GM12865 (cell line): ENCODE data around the gene PREX1.

ENCODE experiments used
- DNase-seq: peaks from one replicate; pipeline ENCODE4 v3.0.0; 2010; ENCODE audit warnings: low read depth
- H3K4me3 ChIP-seq: 2 replicates; pipeline ENCODE4 v1.5.1; 2011; ENCODE audit warnings: mild to moderate bottlenecking, low read depth, low read length, control low read depth
- TF ChIP-seq, protein P1 (sequence below): IDR thresholded peaks from 2 replicates; pipeline ENCODE4 v1.5.1; 2011; ENCODE audit warnings: low read length, control low read depth, low read depth, inconsistent platforms; ENCODE audit not compliant: insufficient read depth; ENCODE audit errors: missing control alignments

PREX1 gene

DNA sequence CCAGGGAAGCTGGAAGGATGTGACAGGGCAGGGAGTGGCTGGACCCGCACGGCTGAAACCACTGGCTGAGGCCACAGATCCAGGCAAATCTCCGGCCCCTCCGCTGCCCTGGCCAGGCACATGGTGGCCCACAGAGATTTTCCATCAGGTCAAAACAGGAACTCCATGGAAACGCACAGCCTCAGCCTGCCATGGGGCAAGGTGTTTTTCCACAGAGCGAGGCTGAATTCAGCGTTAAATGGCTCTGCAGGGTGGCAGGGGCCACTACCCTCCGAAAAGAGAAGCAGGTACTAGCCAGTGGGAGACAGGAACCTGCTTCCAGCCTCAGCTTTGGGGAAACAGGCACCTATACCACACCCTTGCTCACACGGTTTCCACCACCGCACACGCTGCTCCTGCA is 53.1 kb downstream of the PREX1 start:
- H3K4me3 ChIP-seq = no peak overlapping the region
- TF ChIP-seq, protein P1, sequence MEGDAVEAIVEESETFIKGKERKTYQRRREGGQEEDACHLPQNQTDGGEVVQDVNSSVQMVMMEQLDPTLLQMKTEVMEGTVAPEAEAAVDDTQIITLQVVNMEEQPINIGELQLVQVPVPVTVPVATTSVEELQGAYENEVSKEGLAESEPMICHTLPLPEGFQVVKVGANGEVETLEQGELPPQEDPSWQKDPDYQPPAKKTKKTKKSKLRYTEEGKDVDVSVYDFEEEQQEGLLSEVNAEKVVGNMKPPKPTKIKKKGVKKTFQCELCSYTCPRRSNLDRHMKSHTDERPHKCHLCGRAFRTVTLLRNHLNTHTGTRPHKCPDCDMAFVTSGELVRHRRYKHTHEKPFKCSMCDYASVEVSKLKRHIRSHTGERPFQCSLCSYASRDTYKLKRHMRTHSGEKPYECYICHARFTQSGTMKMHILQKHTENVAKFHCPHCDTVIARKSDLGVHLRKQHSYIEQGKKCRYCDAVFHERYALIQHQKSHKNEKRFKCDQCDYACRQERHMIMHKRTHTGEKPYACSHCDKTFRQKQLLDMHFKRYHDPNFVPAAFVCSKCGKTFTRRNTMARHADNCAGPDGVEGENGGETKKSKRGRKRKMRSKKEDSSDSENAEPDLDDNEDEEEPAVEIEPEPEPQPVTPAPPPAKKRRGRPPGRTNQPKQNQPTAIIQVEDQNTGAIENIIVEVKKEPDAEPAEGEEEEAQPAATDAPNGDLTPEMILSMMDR = no peak
- no peak for DNase-seq

DNA sequence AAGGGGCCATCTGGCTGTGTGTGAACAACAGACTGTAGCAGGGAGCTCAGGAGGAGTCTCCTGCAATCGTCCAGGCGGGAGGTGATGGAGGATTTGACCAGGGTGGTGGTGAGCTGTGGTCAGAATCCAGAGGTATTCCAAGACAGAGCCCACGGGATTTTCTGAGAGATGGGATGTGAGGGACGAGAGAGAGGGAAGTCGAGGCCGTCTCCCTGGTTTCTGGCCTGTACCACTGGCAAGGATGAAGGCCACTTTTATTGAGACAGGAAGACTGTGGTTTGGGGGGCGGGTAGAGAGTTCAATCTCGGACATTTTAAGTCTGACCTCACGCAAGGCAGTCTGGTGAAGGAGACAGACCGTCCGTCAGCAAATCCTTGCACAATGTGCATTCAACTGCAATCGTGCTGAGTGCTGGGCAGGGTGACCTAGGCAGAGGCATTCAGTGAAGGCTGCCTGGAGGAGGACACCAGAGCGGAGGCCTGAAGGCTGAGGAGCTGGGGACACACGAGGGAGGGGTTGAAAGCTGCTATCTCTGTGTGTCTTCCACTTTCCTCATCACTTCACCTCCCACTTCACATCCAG is 53.9 kb downstream of the PREX1 start:
- peak; percentile 57 for DNase-seq
- TF ChIP-seq, protein P1 = no peak
- no peak overlapping the region for H3K4me3 ChIP-seq

DNA sequence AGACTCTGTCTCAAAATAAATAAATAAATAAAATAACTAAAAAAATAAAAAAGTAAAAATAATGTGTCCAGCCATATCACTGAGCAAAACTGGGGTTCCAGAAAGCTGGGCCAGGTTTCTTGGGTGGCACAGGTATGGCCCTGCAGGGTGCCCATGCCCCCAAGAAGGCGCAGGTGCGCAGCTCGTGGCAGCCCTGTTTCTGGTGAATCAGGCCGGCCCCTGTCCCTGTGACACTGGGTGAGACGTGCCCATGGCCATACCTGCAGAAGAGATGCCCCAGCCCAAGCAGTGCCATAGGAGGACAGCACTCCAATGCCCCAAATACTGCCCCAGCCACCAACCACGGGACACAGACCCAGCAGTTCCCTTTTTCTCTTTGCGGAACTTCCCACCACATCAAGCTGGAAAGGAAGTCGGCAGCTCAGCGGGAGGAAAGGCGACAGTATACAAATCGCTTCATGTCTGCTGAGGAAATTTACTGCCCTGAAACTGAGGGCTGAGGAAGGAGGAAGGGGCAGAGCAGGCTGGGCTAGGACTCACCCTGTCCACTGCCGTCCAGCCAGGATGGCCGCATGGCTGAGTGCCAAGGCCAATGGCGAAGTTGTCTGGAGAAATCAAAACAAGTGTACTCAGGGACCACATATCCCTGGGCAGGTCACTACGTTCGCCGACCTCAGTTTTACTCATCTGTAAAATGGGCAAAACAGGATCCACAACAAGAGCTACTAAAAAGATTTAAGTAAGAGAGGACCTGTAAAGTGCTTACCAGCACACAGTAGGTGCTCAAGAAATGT is 55.4 kb downstream of the PREX1 start:
- no peak overlapping the region for H3K4me3 ChIP-seq
- TF ChIP-seq, protein P1 = no peak
- peak; percentile 41 for DNase-seq

DNA sequence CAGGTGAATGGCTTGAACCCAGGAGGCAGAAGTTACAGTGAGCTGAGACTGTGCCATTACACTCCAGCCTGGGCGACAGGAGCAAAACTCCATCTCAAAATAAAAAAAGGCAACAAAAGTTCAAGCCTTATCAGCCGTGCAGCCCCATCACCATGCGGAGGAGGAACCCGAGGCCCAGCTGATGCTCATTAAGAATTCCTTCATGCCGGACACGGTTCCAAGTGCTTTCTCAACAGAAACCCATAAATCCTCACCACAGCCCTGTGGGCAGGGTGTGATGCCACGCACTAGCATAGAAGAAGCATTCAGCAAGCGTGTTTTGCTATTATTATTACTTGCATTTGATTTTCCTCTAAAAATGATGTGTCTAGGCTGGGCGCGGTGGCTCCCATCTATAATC is 56.3 kb downstream of the PREX1 start:
- TF ChIP-seq, protein P1 = no peak
- H3K4me3 ChIP-seq = no peak overlapping the region
- DNase-seq = no peak

DNA sequence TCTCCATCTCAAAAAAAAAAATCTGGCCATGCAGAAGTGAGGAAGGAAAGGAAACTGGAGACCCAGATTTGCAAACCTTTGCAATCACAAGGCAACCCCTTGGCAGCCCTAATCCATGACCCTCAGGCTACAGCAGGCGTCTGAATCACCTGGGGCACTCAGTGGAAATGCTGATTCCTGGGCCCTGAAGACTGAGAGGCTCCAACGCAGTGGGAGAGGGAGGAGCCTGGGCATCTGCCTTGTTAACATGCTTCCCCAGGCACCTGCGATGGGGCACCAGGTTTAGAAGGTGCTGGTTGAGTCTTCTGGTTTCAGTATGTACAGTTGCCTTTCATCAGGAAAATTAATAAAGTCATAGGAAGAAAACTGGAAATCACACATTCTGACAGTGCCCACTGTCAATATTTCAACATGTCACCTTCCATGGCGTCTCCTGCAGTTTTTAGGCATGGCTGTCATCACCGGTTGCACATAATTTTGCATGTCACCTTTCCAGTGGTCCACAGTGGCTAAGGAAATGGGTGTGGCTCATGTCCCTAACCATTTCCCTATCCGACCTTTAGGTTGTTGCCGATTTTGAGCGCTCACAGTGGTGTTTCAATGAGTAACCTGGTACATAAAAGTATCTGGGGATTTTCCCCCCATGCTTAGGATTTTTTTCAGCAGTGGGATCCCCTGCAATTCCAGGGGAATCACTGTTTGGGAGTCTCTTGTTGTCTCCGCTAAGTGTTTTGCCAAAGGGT is 56.9 kb downstream of the PREX1 start:
- TF ChIP-seq, protein P1 = no peak
- no peak for DNase-seq
- no peak overlapping the region for H3K4me3 ChIP-seq

DNA sequence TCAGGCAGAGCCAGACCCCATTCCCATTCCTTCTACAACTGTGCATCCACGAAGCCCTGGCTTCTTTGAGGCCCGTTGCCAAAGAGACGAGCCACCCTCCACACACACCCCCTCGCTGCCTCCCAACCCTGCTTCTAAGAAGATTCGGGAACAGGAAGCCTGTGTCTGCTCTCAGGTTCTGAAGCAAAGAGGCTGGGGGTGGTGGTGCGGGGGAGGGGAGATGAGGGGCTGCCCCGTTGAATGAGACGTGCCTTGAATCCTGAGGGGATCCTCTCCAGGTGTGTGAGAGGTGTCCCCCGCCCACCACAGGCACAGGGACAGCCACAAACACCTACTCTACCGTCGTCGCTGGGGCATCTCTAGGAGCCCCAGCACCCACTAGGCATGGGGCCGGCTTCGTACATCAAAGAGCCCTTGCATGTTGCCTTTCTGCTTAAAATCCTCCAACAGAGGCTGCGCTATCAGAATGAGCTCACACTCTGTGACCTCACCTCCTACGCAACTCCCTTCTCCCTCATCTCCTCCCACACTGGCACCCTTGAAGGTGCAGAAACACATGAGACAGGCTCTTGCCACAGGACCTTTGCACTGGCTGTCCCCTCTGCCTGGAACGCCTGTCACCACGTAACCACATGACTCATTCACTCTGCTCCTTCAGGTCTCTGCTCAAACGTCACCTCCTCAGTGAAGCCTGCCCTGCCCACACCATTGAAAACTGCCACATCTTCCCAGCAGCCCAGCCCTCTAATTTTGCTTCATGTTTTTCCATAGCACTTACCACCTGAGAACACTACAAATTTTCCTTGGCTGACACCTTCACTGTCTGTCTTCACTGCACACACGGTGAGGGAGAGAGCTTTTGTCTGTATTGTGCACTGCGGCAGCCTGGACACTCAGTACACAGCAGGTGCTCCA is 58.5 kb downstream of the PREX1 start:
- peak; percentile 66 for DNase-seq
- no peak overlapping the region for H3K4me3 ChIP-seq
- TF ChIP-seq, protein P1 = no peak
